Dedifferentiated amniotic fluid mesenchymal stem cell (primary cell): Measurements from ENCODE around the gene PIP4K2A.
"Not testable (repeated sequence)": the region's sequence is repeated elsewhere in the genome, so short reads cannot be mapped to it uniquely, and the experiment has no call there.

Source experiments
- DNase-seq: peaks from one replicate; pipeline ENCODE4 v3.0.0-alpha.2; 2016; ENCODE audit errors: extremely low spot score

The PIP4K2A gene

GRCh38 chr10:22714479-22715289, at the start of gene PIP4K2A:
TSS of gene PIP4K2A (minus strand) at chr10:22714578. CDS start at chr10:22714326, 252 bp downstream.
- peak; percentile 56 for DNase-seq

DNA sequence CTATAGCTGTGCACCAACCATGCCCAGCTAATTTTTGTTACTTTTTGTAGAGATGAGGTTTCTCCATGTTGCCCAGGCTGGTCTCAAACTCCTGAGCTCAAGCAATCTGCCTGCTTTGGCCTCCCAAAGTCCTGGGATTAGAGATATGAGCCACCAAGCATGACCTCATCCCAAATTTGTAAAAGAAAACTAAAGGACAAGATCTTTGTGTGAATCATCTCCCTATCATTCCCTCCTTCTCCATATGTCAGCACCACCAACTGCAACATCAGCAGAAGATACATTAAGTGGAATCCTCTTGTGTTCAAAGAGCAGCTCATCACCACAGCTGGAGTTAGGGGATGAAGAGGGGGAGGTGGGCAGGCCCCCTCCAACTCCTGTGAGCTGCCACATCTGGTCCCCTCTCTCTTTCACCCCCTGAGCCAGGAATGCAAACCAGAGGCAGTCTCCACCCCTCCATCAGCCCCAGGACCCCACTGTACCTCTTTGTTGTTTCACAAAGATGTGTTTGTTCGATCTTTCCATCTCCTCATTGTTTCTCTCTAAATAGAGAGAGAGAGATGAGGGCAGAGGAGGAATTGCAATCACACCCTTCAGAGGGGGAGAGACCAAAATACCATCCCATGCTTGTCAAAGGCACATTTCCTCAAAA, 47.3 kb upstream of the PIP4K2A start:
- no peak for DNase-seq

- no peak for DNase-seq
These were observed 45.6 kb upstream of the PIP4K2A start for GRCh38 chr10:22760025-22760424.

GRCh38 chr10:22758867-22759266, 44.5 kb upstream of the PIP4K2A start:
- no peak for DNase-seq

DNA sequence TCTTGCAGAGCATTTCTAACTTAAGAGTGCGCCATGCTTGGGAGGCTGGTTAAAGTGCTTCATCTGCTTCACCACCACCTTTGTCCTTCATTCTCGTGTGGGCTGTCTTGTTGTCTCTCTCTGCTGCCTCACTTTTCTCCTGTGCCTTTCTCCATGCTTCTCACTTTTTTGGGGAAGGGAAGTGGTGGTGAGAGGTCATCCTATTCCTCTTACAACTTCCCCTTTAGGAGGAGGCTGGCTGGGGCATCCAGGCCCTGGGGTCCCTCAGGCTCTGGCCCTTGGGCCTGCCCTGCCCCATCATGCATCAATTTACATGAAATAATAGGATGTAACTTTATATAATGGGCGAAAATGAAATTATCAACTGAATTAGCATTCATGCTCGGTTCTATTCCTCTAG, 39.9 kb upstream of the PIP4K2A start:
- no peak for DNase-seq

DNA sequence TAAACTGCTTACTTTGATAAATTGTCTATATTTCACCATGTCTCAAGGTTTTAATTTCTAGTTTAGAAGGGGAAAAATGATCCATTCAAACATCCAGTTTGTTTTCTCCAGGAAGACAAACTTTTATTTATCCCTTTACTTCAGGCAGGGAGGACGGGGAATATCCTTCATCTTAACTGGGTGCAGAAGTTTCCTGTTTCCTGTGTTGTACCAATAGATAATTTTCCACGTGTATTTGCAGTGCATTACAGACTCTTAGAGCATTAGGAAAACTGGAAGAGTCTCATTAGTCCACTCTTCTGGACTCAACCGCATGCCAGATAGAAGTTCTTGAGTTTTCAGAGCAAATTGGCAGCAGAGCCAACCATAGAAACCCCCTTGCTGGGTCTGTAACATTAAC, 39.4 kb upstream of the PIP4K2A start:
- no peak for DNase-seq

DNA sequence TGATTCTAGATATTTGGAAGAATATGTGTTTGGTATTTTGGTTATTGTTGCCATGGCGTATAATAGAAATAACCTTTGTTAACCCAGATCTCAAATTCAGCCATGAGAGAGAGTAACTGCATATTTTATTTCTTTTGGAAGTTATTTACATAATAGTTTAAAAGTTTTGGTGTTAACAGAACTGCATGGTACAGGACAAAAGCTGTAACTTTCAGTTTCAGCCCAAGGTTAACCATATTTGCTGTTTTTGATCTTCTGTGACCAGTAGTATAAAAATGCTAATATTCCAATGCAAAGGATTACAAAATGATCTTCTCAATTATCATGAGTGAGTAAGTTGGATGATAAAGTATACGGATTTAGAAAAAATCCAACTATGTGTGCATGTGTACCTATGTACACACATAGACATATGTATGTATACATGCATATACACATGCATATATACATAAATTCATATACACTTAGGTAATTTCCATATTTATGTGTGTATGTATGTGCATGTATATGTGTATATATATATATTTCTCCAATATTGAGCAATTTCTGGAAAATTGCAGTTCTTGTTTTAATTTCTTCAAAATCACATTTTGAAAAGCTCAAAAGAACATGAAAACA, 38.0 kb upstream of the PIP4K2A start:
- no peak for DNase-seq

DNA sequence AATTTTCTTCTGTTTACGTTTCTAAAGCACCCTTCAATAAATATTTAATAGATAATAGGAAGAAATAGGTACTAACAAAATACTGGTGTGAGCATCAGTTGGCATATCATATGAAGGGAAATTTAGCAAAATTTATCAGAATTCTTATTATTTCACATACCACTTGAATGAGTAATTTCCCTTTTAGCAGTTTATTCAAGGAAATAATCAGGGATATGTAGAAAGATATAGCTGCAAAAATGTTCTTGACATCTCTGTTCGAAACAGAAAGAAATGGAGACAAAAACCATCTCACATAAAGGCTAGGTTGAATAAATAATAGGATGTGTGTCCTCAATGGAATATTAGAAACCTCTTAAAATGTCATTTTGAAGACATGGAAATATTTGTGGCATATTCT, 35.8 kb upstream of the PIP4K2A start:
- no peak for DNase-seq

DNA sequence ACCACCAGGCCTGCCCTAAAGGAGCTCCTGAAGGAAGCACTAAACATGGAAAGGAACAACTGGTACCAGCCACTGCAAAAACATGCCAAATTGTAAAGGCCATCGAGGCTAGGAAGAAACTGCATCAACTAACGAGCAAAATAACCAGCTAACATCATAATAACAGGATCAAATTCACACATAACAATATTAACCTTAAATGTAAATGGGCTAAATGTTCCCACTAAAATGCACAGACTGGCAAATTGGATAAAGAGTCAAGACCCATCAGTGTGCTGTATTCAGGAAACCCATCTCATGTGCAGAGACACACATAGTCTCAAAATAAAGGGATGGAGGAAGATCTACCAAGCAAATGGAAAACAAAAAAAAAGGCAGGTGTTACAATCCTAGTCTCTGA, 30.5 kb upstream of the PIP4K2A start:
- not testable (repeated sequence) for DNase-seq

GRCh38 chr10:22742678-22743077, 28.3 kb upstream of the PIP4K2A start:
- no peak for DNase-seq

DNA sequence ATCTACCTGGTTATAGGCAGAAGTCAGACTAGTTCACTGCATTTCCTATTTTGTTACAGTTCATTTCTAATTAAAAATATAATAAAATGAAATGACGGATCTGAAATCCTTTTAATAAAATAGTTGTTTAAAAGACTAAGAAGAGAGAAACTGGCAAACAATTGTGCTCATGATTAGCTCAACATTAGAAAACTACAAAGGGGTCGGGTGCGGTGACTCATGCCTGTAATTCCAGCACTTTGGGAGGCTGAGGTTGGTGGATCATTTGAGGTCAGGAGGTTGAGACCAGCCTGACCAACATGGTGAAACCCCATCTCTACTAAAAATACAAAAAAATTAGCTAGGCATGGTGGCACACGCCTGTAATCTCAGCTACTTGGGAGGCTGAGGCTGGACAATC, 27.3 kb upstream of the PIP4K2A start:
- not testable (repeated sequence) for DNase-seq

- no peak for DNase-seq
These were observed 25.8 kb upstream of the PIP4K2A start for GRCh38 chr10:22740180-22740579.

- no peak for DNase-seq
These were observed 23.2 kb upstream of the PIP4K2A start for GRCh38 chr10:22737587-22737986.

DNA sequence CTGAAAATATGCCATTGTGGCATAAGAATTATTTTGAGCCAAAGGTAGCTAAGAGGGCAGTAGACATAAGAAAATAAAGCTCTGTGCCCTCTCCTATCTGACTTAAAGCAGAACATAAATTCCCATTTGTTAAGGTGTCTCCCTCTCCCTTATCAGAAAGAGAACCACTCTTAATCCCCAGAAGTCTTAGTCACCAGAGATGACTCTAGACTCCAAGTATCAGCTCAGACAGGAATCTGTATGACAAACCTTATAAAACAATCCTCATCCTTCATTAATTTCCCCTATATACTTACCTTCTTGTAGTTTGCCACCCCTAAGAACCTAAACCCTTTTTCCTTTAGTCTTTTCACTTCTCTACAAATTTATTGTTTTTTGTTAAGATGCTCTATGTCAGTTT, 21.8 kb upstream of the PIP4K2A start:
- no peak for DNase-seq

- no peak for DNase-seq
These were observed 19.6 kb upstream of the PIP4K2A start for GRCh38 chr10:22733992-22734391.

DNA sequence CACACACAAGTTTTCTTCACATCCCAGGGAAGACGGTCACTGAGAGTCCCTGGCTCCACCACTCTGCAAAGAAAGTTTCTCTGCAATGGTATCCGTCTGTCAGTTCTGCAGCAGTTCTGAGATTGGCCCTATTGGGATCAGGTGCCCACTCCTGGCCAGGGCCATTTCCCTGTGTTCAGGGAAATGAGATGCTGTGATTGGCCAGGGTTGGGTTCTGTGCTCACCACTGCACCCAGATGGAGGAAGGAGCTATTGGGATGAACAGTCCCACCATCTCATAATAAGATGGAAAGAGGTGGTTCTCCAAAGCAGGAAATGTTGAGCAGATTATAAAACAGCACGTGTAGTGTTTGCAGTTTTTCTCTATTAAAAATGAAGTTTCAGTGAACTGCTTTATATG, 13.3 kb upstream of the PIP4K2A start:
- DNase-seq: no peak

GRCh38 chr10:22727112-22727511, 12.7 kb upstream of the PIP4K2A start:
- DNase-seq: no peak

- no peak for DNase-seq
These were observed 10.4 kb upstream of the PIP4K2A start for GRCh38 chr10:22724773-22725172.

GRCh38 chr10:22723783-22724182, 9.4 kb upstream of the PIP4K2A start:
- no peak for DNase-seq

DNA sequence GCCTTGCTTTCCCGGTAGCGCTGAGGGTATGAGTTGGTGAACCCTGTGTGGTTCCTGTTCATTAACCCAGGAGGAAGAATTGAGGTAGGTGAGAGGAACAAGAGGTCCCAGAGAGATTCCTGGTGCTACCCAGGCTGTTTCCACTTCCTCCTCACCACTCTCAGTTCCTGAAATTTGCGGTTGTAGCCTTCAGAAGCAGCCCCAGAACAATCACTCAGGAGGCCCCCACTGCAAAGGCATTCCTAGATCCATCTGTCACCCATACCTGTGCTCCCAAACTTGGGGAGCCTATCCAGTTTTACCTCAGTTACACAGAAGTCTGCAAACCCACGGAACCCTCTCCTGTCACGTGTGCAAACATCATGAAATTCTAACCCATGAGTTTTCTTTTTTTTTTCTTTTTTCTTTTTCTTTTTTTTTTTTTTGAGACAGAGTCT, 9.0 kb upstream of the PIP4K2A start:
- no peak for DNase-seq

- DNase-seq: no peak
These were observed 8.3 kb upstream of the PIP4K2A start for GRCh38 chr10:22722626-22723169.

DNA sequence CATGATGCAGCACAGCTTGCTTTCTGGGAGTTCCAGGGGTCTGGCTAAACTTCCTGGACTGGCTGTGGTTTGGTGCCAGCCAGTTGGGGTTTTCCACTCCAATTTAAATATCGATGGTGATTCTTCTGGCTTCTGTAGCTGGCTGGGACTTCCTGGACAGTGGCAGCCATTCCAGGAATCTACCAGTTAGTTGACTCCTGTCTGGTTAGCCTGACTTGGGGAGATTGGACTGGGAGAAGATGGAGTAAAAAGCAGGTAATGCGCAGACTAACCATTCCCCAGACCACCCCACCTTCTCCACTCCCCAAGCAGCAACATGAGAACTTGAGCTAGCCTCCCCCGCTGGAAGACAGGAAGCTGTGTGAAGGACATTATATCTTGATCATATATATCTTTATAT, 6.3 kb upstream of the PIP4K2A start:
- DNase-seq: no peak
